ENCODE data around the gene KIF20A.
"Not testable (repeated sequence)": the region's sequence is repeated elsewhere in the genome, so short reads cannot be mapped to it uniquely, and the experiment has no call there.

The KIF20A gene

DNA sequence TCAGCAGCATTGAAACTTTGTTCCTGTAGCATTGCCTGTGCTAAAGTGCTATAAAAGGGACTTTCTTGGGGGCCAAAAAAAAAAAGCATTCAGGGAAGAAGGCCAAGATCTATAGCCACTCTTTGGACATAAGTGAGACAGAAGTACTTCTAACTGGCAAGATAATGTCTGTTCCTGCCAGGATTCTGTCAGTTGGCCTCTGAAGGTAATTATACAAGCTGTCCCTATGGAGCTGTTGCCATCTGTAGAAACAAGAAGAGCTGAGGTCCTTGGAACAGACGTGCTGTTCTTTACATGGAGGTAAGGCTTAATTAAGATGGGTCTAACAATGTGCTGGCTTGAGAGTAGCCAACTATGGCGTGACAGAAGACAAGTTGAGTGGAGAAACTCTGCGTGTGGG is 9.7 kb downstream of the KIF20A start:
- DNase-seq: no peak

DNA sequence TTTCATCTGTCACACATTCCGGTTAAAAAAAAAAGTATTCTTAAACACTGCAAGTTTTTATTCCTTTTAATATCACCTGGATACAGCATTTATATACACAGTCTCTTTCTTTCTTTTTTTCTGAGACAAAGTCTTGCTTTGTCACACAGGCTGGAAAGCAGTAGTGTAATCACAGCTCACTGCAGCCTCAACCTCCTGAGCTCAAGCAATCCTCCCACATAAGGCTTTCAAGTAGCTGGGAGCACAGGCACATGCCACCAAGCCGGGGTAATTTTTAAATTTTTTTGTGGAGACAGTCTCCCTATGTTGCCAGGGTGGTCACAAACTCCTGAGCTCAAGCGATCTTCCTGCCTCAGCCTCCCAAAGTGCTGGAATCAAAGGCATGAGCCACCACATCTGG is 13.9 kb downstream of the KIF20A start:
- DNase-seq: no peak

DNA sequence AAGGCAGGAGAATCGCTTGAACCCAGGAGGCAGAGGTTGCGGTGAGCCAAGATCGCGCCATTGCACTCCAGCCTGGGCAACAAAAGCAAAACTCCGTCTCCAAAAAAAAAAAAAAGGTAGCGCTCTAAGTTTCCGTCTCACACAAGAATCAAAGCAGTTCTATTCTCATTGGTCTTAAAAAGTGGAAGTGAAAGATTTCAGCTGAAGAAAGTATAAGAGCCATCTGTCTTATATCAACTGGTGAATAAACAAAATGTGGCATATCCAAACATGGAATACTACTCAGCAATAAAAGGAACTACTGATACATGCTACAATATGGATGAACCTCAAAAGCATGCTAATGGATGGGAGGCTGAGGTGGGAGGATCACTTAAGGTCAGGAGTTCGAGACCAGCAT is 14.9 kb downstream of the KIF20A start:
- DNase-seq: not testable (repeated sequence)

DNA sequence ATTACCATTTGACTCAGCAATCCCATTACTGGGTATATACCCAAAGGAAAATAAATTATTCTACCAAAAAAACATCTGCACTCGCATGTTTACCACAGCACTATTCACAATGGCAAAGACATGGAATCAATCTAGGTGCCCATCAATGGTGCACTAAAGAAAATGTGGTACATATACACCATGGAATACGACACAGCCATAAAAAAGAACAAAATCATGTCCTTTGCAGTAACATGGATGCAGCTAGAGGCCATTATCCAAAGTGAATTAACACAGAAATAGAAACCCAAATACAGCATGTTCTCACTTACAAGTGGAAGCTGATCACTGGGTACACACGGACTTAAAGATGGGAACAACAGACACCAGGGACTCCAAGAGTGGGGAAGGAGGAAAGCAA is 32.1 kb downstream of the KIF20A start:
- no peak for DNase-seq

DNA sequence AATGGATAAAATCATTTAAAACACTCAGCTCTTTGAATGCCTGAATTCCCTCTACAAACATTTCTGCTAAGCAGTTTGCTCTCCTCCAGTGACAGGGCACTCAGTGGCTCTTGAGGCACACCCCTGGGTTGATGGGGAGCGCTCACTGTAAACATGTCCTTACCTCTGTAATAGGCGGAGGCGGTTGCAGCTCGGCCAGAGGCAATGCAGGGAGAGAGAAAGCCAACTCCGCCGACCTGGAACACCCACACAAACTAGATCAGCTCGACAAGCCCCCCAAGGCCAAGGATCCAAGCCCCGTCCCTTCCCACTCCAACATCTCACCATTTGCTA is 33.9 kb downstream of the KIF20A start:
- no peak for DNase-seq

DNA sequence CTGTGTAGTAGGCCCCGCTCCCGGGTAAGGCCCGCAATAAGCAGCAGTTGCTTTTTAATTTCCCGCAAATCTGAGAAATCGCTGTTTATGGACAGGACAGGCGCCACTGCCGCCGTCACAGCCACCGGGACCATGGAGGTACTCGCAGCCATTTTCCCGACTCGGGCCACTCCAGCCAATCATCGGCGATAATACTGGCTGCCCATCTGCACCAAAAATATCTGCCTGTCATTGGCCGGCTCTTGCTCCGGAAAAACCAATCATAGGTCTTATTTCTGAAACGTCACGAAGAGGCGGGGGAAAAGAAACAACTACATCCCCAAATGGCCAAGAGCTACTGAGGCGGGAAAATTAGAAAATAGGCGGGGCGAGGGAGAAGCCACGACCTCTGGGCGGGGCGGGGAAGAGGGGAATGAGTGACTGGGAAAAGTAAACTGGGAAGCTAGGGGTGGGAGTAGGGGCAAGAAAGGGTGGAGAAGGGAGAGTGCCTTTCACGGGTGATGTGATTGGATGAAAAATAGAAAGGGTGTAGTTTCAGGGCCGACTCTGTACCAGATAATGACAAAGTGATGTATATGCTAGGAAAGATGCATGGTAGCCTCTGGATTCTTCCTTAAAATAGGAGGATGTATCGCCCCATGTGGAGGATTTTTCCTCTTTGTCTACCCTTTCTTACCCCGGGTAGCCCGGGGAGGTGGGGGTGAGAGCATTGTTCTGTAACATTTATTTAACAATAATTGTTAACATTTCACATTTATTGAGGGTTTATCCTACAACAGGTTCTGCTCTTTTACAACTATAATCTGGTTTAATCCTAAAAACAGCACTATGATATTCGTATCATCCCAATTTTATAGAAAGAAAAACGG is 34.5 kb downstream of the KIF20A start, which contains the start of gene CDC23:
Gene CDC23 (minus strand): TSS at position 163 of the 869 bp plus-strand sequence. CDS start 11 bp downstream, at position 152.
- DNase-seq: peak; percentile 98 to 99

DNA sequence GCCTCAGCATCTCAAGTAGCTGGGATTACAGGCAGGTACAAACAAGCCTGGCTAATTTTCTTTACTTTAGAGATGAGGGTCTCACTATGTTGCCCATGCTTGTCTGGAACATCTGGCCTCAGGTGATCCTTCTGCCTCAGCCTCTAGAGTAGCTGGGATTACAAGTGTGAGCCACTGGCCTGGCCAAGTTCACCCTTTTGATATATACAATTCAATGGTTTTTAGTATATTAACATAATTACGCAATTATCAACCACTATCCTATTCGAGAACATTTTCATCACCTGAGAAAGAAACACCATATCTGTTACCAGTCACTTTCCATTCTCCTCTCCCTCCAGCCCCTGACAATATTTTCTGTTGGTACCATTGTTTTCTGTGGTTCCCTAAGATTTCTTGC is 37.9 kb downstream of the KIF20A start:
- DNase-seq: no peak

DNA sequence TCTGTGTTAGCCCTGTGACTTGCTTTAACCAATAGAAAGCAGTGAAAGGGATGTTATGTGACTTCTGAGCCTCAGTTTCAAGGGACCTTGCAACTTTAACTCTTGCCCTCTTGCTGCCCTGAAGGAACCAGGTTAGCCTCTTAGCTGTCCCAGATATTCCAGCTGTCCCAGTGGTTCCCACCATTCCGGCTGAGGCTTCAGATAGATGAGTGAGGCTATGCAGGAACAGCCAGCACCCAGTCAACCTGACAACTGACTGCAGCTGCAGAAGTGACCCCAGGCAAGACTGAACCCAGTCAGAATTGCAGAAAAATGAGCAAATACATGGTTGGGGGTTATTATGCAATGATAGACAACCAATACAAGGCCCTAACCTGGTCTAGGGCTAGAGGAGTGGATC is 44.6 kb downstream of the KIF20A start:
- no peak for DNase-seq

DNA sequence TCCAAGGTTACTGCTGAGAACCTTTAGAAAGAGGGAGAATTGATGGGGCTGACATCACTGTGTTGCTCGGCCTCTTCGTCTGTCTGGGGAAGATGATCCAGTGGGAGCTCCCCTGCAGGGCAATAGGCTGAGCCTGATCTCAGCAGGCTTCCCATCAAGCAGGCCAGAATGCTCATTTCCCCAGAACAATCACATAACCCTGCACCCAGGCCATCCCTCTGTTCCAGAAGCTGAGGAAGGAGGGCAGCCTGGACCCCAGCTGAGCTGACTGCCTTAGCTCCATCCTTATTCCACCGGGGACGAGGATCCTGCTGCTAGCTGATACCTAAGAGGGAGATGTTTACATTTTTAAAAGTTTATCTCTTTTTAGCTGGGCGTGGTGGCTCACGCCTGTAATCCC is 45.8 kb downstream of the KIF20A start:
- no peak for DNase-seq

DNA sequence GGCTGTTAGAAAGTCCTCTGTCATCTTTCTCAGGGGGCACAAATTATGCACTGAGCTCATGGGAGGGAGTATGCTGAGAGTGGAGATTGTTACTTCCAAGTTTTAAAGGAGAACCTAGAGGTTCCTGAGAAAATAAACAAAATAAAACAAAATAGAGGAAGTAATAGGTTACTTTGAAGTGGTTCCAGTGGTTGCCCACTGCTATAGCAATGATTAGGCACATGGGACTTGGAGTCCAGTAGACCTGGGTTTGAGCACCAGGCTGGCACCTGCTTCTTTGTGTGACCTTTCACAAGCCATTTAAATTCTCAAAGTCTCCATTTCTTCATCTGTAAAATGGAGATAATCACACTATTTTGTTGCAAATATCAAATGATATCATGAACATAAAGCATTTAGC is 48.0 kb downstream of the KIF20A start:
- DNase-seq: no peak

DNA sequence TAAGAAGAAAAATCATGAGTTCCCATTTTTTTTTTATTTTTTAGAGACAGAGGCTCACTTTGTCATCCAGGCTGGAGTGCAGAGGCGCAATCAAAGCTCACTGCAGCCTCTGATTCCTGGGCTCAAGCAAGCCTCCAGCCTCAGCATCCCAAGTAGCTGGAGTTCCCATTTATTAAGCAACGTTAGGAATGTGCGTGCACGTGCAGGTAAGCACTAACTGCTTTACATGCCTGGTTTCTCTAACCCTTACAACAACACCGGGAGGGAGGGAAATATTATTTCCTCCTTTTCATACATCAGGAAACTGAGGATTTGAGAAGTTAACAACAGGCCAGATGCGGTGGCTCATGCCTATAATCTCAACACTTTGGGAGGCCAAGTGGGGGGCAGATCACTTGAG is 50.5 kb downstream of the KIF20A start:
- DNase-seq: no peak

DNA sequence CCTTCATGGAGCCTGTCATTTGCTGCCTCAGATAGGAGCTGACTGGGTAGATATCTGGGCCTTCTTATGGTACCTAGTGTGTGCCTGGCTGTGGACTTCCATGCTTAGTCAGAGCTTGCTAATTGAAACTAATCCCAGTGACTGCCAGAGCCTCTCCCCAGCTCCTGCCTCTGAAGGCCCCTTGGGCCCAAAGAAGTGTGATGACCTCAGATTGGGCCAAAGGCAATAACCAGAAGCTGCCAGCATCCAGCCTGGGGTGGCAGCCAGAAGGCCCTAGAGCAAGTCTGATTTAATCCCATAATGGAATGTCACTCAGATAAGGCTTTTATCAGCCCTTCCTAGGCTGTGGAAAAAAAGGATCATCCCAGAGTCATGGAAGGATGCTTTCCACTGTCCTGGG is 51.3 kb downstream of the KIF20A start:
- no peak for DNase-seq

DNA sequence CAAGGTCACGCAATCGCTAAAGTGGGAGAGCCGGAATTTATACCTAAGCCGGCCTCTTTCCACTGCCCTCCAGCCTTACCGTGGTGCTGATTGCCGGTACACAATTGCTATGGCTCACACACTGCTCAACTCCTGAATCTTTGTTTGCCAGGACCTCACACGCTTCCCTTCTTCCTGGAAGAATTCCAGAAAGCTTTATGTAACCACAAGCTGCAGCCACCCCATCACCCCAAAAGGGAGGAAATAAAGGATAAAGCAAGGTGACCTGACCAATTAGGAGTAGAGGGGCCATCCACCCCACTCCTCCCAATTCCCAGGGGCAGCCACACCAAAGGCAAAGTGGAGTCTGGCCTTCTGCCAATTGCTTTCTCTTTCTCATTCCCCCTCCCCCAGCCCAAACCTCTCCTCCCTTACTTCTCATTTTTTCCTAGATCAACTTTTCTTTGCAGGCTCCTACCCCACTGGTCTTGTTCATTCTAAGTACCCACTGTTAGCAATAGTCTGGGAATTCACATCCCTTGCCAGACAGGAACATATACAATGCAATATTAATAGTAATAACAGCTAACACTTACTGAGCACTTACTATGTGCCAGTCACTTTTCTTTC is 52.2 kb downstream of the KIF20A start:
- peak; percentile 5 to 17 for DNase-seq

DNA sequence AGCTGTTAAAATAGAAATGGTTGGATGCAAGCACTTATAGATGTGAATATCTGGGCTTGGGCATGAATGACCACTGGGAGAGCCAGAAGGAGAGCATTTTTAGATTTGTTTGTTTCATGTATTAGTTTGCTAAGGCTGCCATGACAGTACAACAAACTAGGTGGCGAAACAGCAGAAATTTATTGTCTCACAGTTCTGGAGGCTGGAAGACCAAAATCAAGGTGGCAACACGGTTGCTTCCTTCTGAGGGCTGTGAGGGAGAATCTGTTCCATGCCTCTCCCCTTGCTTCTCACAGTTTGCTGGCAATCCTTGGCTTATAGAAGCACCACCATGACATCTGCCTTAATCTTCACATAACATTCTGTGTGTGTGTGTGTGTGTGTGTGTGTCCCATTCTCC is 54.4 kb downstream of the KIF20A start:
- DNase-seq: no peak

DNA sequence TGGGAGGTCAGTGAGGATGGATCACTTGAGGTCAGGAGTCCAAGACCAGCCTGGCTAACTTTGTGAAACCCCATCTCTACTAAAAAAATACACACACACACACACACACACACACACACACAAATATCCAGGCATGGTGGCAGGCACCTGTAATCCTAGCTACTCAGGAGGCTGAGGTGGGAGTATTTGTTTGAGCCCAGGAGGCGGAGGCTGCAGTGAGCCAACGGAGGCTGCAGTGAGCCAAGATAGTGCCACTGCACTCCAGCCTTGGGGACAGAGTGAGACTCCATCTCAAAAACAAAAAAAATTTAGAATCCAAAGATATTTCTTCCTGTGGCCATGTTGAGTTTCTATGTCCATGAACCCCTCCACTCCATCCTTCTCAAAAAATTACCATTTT is 55.7 kb downstream of the KIF20A start:
- no peak for DNase-seq

Data from SHP77 (cell line).